ENCODE results near the gene FAM72D.
"Not testable (repeated sequence)": the region's sequence is repeated elsewhere in the genome, so short reads cannot be mapped to it uniquely, and the experiment has no call there.

FAM72D gene

GRCh38 chr1:145155873-145156272 is 60.1 kb downstream of the FAM72D start:
- DNase-seq, result not testable (repeated sequence)

- peak; percentile 39 for DNase-seq
Observed at GRCh38 chr1:145156891-145157610, 61.3 kb downstream of the FAM72D start.

GRCh38 chr1:145157715-145158114 is 61.9 kb downstream of the FAM72D start:
- not testable (repeated sequence) for DNase-seq

GRCh38 chr1:145161046-145161752 is 65.4 kb downstream of the FAM72D start:
- DNase-seq, result not testable (repeated sequence)

Data from activated CD4-positive, alpha-beta T cell treated with anti-CD3 and anti-CD28 coated beads, Interleukin-2, amount 50 U/mL, for 1 hour (primary cell).